ENCODE data around the gene ENPP6. TPM values are rescaled to one million over a fixed set of nuclear protein-coding genes. Genes with fewer than 3 reads are reported as not detected.

The ENPP6 gene
- total RNA-seq, 2 experiments from 2014 or later, result not detected

DNA sequence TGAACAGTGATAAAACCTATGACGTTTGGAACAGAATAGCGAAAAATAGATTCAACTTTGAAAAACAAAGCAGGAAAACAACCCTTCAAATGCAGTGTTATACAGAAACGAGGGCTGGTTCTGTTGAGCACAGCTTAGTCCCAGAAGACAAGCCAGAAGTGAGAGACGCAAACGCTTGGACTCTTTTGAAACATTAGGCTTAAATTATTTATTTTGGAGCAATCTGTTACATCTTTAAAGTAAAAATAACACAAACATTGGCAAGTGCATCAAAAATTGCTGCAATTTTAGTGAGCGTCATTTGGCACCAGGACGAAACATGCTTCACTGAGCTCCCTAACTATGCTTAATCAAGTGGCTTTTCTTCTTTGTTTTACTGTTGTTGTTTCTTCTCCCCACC is 63.5 kb downstream of the ENPP6 start:
- Histone ChIP-seq H3K4me2 (ENCODE audit: low read length) (no peak overlapping the region), H4K20me1 (ENCODE audit: insufficient read depth, low read length) (no peaks in the 10 kb centered on the region), H2AFZ (ENCODE audit: low read length) (no peak overlapping the region), H3K79me2 (ENCODE audit: insufficient read depth, low read depth, low read length) (no peaks in the 10 kb centered on the region), H3K9me3 (ENCODE audit: low read length) (no peaks in the 10 kb centered on the region), H3K4me3 (ENCODE audit: low read depth, low read length, poor library complexity, severe bottlenecking) (no peak overlapping the region), H3K27ac (ENCODE audit: low read depth, low read length, poor library complexity, severe bottlenecking) (no peak overlapping the region), H3K9me2 (ENCODE audit: insufficient read depth, low read length) (no peaks in the 10 kb centered on the region), H3K36me3 (ENCODE audit: insufficient read depth, low read length) (no peaks in the 10 kb centered on the region), H3K4me1 (ENCODE audit: insufficient read depth, low read length, poor library complexity, severe bottlenecking) (no peaks in the 10 kb centered on the region)
- no TSS peak for BruUV-seq (replicated peaks)
- no peak for DNase-seq (ENCODE audit: low spot score)
- intact Hi-C loops (cut with micrococcal nuclease; ENCODE audit: unreplicated experiment), result no loop called here
- ChIA-PET CTCF (ENCODE audit: unreplicated experiment) (no interaction called here), POLR2A (interaction anchor here (0.7 to 0.8 kb wide), 2 partner anchors 12 to 113 kb away, joined by 3 read pairs; no protein-coding TSS in a partner anchor)
- no peak for TF ChIP-seq EZH2phosphoT487 (IDR thresholded peaks at IDR 0.05; ENCODE audit: borderline replicate concordance, low read depth, low read length)
- TF ChIP-seq CTCF (conservative IDR thresholded peaks at IDR 0.05; ENCODE audit: low read length), result no peak

- Histone ChIP-seq H4K20me1 (ENCODE audit: insufficient read depth, low read length) (no peaks in the 10 kb centered on the region), H3K4me3 (ENCODE audit: low read depth, low read length, poor library complexity, severe bottlenecking) (no peak overlapping the region), H3K9me2 (ENCODE audit: insufficient read depth, low read length) (no peaks in the 10 kb centered on the region), H3K27ac (ENCODE audit: low read depth, low read length, poor library complexity, severe bottlenecking) (no peak overlapping the region), H2AFZ (ENCODE audit: low read length) (no peak overlapping the region), H3K79me2 (ENCODE audit: insufficient read depth, low read depth, low read length) (no peaks in the 10 kb centered on the region), H3K9me3 (ENCODE audit: low read length) (no peaks in the 10 kb centered on the region), H3K36me3 (ENCODE audit: insufficient read depth, low read length) (no peaks in the 10 kb centered on the region), H3K4me2 (ENCODE audit: low read length) (no peak overlapping the region), H3K4me1 (ENCODE audit: insufficient read depth, low read length, poor library complexity, severe bottlenecking) (no peaks in the 10 kb centered on the region)
- intact Hi-C loops (cut with micrococcal nuclease; ENCODE audit: unreplicated experiment), result no loop called here
- BruUV-seq (replicated peaks), result no TSS peak
- ChIA-PET POLR2A (interaction anchor here (0.6 to 0.8 kb wide), 3 partner anchors 12 to 184 kb away, joined by 3 read pairs; no protein-coding TSS in a partner anchor), CTCF (ENCODE audit: unreplicated experiment) (no interaction called here)
- no peak for TF ChIP-seq EZH2phosphoT487 (IDR thresholded peaks at IDR 0.05; ENCODE audit: borderline replicate concordance, low read depth, low read length)
- no peak for TF ChIP-seq CTCF (conservative IDR thresholded peaks at IDR 0.05; ENCODE audit: low read length)
- DNase-seq (ENCODE audit: low spot score), result no peak
These were observed 63.9 kb downstream of the ENPP6 start for GRCh38 chr4:184153781-184154180.

- intact Hi-C loops (cut with micrococcal nuclease; ENCODE audit: unreplicated experiment), result no loop called here
- TF ChIP-seq CTCF (conservative IDR thresholded peaks at IDR 0.05; ENCODE audit: low read length), result no peak
- TF ChIP-seq EZH2phosphoT487 (IDR thresholded peaks at IDR 0.05; ENCODE audit: borderline replicate concordance, low read depth, low read length), result no peak
- no peaks in the 10 kb centered on the region for H3K9me3 ChIP-seq (ENCODE audit: low read length)
- no peaks in the 10 kb centered on the region for H3K79me2 ChIP-seq (ENCODE audit: insufficient read depth, low read depth, low read length)
- no peak for DNase-seq (ENCODE audit: low spot score)
- H2AFZ ChIP-seq (ENCODE audit: low read length), result no peak overlapping the region
- H3K4me3 ChIP-seq (ENCODE audit: low read depth, low read length, poor library complexity, severe bottlenecking), result no peak overlapping the region
- ChIA-PET POLR2A (no interaction called here), CTCF (ENCODE audit: unreplicated experiment) (no interaction called here)
- H3K4me2 ChIP-seq (ENCODE audit: low read length), result no peak overlapping the region
- no TSS peak for BruUV-seq (replicated peaks)
- no peak overlapping the region for H3K27ac ChIP-seq (ENCODE audit: low read depth, low read length, poor library complexity, severe bottlenecking)
- H3K36me3 ChIP-seq (ENCODE audit: insufficient read depth, low read length), result no peaks in the 10 kb centered on the region
- no peaks in the 10 kb centered on the region for H3K4me1 ChIP-seq (ENCODE audit: insufficient read depth, low read length, poor library complexity, severe bottlenecking)
- no peaks in the 10 kb centered on the region for H3K9me2 ChIP-seq (ENCODE audit: insufficient read depth, low read length)
- H4K20me1 ChIP-seq (ENCODE audit: insufficient read depth, low read length), result no peaks in the 10 kb centered on the region
These were observed 65.6 kb downstream of the ENPP6 start for GRCh38 chr4:184151988-184152485.

Data from OCI-LY7 (cell line).